Kasumi-1 (cell line): Measurements from ENCODE around the gene SPNS1.
A peak's percentile ranks its signal among the peaks of the same experiment; 100 is the strongest.
"Not testable (repeated sequence)": the region's sequence is repeated elsewhere in the genome, so short reads cannot be mapped to it uniquely, and the experiment has no call there.

ENCODE experiments used
- DNase-seq, 2 experiments: peaks; one replicate each; lab custom pipeline; 2025; lab: John Stamatoyannopoulos, UW

Gene SPNS1, protein sequence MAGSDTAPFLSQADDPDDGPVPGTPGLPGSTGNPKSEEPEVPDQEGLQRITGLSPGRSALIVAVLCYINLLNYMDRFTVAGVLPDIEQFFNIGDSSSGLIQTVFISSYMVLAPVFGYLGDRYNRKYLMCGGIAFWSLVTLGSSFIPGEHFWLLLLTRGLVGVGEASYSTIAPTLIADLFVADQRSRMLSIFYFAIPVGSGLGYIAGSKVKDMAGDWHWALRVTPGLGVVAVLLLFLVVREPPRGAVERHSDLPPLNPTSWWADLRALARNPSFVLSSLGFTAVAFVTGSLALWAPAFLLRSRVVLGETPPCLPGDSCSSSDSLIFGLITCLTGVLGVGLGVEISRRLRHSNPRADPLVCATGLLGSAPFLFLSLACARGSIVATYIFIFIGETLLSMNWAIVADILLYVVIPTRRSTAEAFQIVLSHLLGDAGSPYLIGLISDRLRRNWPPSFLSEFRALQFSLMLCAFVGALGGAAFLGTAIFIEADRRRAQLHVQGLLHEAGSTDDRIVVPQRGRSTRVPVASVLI

GRCh38 chr16:28974437-28975157 is at the start of gene SPNS1:
TSS of gene SPNS1 (plus strand) at chr16:28974778. CDS start at chr16:28975152, 374 bp downstream.
- DNase-seq: peak; percentile 56 to 63

DNA sequence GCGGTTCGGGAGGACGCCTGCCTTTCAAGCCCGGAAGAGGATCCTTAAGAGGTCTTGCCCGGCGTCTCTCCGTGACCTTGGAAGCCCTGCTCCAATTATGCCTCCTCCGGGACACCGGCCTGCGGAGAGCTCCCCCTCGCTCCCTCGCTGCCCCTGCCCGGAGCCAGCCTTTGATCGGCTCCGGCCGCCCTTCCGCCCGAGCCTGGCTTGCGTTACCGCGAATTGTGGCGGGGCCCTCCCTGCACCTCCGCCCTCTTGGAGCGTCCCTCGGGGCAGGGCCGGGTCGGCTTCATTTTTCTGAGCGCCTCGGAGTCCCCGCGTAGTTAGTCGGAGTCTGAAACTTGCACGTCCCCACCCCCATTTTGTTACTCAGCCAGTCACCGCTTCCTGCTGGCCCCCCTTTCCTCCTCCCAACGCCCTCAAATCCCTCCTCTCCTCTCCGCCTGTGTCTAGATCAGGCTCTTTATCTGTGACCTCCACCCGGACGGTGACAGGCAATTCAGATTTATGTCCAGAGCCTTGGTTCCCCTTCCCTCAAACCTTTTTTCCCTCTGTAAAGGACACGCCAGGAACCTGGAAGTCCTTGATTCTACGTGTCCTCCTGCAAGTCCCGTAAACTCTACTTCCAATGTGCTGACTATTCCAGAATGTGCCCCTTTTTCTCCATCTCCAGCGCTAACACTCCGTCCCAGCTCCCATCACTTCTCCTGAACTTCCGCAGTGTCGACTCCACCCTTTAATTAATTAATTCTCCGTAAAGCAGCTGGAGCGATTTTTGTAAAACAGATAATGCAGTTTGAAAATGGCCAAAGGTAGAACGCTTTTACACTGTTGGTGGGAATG is 49.0 kb upstream of the SPNS1 start:
- peak; percentile 52 to 62 for DNase-seq

- not testable (repeated sequence) for DNase-seq
These were observed 48.3 kb upstream of the SPNS1 start for GRCh38 chr16:28926284-28926683.

- no peak for DNase-seq
These were observed 46.8 kb upstream of the SPNS1 start for GRCh38 chr16:28927815-28928214.

DNA sequence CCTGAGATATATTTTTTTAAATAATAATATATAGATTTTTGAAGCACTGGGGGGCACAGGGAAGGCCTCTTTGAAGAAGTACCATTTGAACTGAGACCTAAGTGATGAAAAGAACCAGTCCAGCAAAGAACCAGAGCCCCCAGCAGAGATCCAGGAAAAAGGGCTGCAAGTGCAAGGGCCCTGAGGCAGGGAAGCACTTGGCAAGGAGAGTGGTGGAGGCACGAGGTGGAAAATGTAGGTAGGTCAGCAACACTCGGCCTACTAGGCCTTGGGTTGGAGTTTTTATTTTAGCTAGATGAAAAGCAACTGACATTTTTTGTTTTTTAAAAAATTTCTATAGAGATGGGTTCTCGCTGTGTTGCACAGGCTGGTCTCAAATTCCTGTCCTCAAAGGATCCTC is 44.4 kb upstream of the SPNS1 start:
- no peak for DNase-seq

- no peak for DNase-seq
These were observed 43.9 kb upstream of the SPNS1 start for GRCh38 chr16:28930652-28931051.

DNA sequence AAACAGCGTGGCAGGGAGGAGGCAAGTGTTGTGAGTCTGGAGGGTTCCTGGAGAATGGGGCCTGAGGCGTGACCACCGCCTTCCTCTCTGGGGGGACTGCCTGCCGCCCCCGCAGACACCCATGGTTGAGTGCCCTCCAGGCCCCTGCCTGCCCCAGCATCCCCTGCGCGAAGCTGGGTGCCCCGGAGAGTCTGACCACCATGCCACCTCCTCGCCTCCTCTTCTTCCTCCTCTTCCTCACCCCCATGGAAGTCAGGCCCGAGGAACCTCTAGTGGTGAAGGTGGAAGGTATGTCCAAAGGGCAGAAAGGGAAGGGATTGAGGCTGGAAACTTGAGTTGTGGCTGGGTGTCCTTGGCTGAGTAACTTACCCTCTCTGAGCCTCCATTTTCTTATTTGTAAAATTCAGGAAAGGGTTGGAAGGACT is 42.8 kb upstream of the SPNS1 start, which contains the start of gene CD19:
CD19 (plus strand) TSS at position 171 of the 425 bp plus-strand sequence; CDS start at position 201, 30 bp downstream.
- no peak for DNase-seq

GRCh38 chr16:28932339-28933141 is 42.0 kb upstream of the SPNS1 start:
- DNase-seq: no peak

DNA sequence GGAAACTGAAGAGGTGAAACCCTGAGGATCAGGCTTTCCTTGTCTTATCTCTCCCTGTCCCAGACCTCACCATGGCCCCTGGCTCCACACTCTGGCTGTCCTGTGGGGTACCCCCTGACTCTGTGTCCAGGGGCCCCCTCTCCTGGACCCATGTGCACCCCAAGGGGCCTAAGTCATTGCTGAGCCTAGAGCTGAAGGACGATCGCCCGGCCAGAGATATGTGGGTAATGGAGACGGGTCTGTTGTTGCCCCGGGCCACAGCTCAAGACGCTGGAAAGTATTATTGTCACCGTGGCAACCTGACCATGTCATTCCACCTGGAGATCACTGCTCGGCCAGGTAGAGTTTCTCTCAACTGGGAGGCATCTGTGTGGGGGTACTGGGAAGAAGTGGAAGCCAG is 41.4 kb upstream of the SPNS1 start:
- no peak for DNase-seq

DNA sequence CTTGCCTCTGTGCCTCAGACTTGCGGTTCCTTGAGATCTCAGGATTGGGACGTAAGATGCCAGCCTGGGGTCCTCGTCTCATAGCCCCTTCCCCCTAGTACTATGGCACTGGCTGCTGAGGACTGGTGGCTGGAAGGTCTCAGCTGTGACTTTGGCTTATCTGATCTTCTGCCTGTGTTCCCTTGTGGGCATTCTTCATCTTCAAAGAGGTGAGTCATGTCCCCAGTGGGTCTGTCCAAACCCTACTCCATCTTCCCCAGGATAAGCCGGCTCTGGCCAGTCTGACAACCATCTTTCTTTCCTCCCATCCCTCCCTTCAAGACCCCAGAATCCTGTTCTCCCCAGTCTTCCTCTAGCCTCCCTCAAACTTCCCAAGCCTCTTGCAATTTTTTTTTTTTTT is 39.2 kb upstream of the SPNS1 start:
- no peak for DNase-seq

DNA sequence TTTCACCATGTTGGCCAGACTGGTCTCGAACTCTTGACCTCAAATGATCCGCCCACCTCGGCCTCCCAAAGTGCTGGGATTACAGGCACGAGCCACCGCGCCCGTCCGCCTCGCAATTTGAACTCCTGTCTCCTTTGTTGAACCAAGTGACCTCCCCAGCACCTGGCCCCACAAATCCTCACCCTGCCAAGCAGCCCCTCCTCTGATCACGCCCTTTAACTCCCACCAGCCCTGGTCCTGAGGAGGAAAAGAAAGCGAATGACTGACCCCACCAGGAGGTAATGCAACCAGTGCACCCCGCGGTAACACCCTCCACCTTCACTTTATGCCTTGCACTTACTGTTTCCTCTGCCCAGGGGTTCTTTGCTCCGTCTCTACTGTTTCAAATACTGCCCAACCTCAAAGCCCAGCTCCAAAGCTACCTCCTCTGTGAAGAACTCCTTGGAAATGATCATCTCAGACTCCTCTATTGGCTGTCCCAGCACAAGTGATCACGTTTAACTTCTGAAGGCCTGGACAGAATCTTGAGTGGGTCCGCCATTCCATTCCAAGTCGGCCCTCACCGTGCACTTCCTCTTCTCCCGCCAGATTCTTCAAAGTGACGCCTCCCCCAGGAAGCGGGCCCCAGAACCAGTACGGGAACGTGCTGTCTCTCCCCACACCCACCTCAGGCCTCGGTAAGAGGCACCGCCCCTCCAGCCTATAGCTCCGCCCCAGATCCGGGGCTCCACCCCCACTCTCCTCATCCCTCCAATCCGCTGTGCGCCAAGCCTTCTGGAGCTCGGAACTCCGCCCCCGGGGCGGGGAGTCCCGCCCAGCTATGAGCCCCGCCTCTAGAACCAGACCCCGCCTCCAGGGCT is 38.4 kb upstream of the SPNS1 start:
- DNase-seq: peak; percentile 60 to 85

DNA sequence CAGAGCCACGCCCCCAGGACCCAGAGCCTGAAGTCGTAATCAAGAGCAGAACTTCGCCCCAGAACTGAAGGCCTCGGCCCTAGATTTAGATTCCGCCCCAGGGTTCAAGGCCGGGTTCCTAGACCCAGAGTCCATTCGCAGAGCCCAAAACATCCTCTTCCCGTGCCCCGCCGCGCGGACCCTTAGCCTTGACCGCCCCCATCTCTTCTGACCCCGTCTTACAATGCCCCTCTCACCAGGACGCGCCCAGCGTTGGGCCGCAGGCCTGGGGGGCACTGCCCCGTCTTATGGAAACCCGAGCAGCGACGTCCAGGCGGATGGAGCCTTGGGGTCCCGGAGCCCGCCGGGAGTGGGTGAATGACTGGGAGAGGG is 37.8 kb upstream of the SPNS1 start:
- no peak for DNase-seq

- no peak for DNase-seq
These were observed 37.2 kb upstream of the SPNS1 start for GRCh38 chr16:28937222-28937876.

GRCh38 chr16:28938721-28939120 is 35.9 kb upstream of the SPNS1 start:
- DNase-seq: no peak

- not testable (repeated sequence) for DNase-seq
These were observed 34.8 kb upstream of the SPNS1 start for GRCh38 chr16:28939825-28940224.

GRCh38 chr16:28943281-28943680 is 31.3 kb upstream of the SPNS1 start:
- DNase-seq: no peak

DNA sequence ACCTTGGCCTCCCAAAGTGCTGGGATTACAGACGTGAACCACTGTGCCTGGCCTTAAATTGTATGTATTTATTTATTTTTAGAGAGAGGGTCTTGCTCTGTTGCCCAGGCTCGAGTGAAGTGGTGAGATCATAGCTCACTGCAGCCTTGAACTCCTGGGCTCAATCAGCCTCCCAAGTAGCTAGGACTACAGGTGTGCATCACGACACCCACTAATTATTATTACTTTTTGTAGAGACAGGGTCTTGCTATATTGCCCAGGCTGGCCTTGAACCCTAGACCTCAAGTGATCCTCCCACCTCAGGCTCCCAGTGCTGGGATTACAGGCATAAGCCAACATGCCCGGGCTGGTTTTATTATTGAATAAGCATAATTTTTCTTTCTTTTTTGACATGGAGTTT is 27.9 kb upstream of the SPNS1 start:
- DNase-seq: no peak

GRCh38 chr16:28950648-28951409 is 23.7 kb upstream of the SPNS1 start, which contains the start of gene NFATC2IP:
TSS of gene NFATC2IP (plus strand) at chr16:28950937. CDS start at chr16:28951012, 75 bp downstream.
- DNase-seq: peak; percentile 94 to 95
